Middle frontal gyrus (tissue), 1 donor: Measurements from ENCODE around the gene CARD8.
"Not testable (repeated sequence)": the region's sequence is repeated elsewhere in the genome, so short reads cannot be mapped to it uniquely, and the experiment has no call there.

Experiments
- DNase-seq: peaks from one replicate; pipeline ENCODE4 v3.0.0-alpha.2; 2015; ENCODE audit warnings: low spot score; ENCODE audit errors: extremely low spot score

The CARD8 gene

DNA sequence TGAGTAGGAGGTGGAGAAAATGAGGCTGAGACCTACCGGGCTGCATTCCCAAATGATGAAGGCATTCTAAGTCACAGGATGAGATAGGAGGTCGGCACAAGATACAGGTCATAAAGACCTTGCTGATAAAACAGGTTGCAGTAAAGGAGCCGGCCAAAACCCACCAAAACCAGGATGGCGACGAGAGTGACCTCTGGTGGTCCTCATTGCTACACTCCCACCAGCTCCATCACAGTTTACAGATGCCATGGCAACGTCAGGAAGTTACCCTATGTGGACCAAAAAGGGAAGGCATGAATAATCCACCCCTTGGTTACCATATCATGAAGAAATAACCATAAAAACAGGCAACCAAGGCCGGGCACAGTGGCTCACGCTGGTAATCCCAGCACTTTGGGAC is 9.6 kb upstream of the CARD8 start:
- not testable (repeated sequence) for DNase-seq

DNA sequence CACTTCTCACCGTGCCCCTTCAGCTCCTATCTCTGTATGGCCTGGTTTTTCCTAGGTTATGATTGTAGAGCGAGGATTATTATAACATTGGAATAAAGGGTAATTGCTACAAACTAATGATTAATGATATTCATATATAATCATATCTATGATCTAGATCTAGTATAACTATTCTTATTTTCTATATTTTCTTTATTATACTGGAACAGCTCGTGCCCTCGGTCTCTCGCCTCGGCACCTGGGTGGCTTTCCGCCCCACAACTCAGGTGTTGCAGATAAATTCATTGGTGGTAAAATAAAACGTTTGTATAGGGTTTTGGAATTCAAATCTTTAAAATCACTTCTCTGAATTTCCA is 4.6 kb upstream of the CARD8 start:
- DNase-seq, result not testable (repeated sequence)

DNA sequence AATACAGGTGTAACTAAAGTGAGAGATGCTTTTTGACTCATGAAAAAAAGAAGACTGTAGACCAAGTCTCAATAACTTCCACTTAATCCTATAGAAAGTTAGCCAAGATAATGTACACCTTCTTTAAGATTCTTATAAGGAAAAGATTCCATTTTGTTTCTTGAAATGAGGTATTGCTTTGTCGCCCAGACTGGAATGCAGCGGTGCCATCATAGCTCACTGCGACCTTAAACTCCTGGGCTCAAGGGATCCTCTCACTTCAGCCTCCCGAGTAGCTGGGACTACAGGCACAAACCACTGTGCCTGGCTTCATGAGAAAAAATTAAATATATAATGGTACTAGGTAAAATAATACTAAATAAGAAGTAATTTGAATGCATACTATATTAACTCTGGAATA is 3.3 kb upstream of the CARD8 start:
- DNase-seq, result not testable (repeated sequence)

DNA sequence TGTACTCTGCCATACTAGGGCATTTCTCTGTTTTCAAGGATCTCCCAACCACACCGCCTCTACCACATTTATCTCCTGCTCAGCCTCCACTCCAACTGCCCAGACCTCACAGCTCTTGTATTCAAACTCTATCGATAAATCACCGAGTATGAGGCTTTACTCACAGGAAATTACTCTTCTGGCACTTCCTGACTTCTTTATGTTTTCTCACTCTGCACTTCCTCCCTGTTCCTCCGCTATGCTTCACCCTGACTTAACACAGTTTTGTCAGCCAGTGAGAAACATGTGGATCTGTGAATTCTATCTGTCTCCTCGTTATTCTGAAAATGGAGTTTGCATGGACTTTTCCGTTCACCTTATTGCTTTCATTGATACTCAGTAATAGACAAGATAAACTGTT is 2.6 kb upstream of the CARD8 start:
- DNase-seq, result no peak

DNA sequence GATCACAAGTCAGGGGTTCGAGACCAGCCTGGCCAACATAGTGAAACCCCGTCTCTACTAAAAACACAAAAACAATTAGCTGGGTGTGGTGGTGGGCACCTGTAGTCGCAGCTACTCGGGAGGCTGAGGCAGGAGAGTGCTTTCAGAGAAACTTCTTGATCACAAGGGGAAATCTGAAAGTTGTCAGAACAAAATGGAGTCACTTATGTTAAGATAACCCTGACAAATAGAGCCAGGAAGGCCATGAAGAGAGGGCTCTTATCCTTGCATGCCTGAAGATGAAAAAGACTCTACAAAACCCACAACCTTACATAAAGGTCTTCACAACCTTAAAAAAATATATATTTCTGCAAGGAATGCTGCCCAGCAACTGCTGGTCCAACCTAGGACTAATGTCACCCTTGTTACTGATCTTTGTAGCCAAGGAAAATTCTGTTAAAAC is 1.2 kb downstream of the CARD8 start:
- DNase-seq, result no peak

DNA sequence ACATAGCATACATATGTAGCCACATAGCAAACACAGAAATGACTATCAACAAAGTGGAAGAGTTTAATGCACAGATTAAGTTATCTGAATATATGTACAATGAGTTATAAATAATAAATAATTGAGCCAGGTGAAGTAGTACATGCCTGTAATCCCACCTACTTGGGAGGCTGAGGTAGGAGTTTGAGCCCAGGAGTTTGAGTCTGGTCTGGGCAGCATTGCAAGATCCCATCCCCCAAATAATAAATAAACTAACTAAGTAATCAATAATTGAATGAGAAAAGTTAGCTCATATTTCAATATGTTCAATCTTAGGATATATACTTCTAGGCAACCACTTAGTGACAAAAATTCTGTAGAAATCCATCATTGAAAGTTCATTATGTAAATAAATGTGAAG is 1.7 kb downstream of the CARD8 start:
- no peak for DNase-seq

DNA sequence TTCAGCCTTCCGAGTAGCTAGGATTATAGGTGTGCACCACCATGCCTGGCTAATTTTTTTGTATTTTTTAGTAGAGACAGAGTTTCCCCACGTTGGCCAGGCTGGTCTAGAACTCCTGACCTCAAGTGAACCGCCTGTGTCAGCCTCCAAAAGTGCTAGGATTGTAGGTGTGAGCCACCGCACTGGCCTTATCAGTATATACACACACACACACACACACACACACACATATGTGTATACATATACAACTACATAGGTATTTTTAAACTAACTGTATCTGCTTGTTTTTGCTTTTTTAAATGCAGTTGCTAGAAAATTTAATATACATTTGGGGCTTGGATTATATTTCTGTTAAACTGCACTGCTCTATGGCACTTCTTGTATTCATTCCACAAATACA is 3.1 kb downstream of the CARD8 start:
- no peak for DNase-seq

DNA sequence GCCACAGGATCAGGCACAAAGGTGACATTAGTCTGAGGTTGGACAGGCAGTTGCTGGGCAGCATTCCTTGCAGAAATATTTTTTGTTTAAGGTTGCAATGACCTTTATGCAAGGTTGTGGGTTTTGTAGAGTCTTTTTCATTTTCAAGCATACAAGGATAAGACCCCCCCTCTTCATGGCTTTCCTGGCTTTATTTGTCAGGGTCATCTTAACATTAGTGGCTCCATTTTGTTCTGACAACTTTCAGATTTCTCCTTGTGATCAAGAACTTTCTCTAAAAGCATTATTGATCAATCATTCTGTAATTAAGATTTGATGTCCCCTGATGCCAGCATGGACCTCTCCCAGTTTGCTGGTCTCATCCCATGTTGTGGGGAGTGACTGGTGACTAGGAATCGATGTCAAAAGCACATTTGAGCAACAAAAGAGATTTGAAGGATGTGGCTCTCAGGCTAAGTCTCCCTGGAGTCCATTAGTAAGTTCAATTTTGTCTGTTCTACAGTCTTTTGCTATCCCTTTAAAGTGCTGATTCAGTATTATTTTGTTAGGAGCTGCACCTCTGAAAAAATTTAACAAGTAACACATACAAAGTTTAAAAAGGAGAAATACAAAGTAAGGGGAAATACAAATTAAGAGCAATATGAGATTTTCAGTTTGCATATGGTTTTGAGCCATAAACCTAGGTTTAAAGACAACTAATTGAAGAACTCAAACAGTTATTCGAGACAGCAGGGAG is 5.3 kb downstream of the CARD8 start:
- DNase-seq, result no peak

DNA sequence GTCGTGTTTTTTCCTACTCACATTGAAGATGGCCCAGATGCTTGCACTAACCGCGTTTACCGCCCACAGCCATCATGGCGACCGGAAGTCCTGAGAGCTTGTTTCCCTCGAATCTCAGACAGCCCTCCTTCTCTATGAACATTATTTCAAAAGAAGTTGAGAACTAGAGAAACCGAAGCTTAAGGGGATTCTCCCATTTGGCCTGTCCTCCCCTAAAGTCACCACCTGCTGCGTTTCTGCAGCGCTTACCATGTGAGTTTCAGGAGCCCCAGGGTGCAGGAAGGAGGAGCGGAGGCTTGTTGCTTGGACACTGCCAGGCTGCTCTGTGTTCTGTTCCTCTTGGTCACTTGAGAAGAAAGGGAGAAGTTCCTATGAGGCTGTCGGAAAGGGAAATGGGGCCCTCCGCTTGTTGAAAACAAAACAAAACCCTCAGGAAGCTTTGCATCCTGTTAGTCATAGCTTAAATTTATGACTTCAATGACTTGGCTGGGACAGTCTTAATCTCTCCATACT is 6.2 kb downstream of the CARD8 start:
- no peak for DNase-seq

DNA sequence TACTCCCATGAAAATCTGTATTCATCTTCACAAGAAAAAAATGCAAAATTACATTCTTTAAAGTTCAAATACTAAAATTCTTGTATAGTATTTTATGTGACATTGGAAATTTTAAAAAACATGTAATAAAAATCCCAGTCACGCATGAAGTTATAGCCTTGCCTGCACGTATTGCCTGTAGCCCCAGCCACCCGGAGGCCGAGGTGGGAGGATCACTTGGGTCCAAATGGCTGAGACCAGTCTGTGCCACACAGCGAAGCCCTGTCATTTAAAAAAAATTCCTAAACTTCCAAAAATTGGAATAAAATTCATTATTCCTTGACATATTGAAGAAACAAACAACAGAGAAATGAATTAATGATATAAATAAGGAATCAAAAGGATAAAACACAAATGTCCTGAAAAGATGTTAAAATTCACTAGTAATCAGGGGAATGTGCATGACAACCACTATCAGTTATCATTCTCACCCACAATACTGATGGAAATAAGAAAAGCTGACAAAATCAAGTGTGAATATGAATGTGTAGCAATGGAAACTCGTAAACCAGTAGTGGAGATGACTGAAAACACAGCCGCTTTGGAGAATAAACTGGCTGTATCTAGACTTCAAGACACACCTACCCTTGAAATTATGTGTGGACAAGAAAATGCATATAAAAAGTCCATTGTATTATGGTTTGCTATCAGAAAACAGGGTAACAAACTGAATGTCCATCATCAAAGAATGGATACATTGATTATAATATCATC is 7.5 kb downstream of the CARD8 start:
- no peak for DNase-seq

DNA sequence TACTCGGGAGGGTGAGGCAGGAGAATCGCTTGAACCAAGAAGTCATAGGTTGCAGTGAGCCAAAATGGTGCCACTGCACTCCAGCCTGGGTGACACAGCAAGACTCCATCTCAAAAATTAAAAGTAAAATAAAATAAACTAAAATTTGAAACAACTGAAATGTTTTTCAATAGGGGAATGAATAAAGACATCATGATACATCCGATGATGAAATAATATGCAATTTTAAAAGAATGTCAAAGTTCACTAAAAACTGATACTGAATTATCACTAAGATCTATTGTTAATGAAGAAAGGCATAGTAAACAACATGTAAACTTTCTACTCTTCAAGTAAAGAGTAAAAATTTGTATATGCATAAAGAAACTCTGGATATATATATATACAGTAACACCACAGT is 8.5 kb downstream of the CARD8 start:
- DNase-seq, result no peak

DNA sequence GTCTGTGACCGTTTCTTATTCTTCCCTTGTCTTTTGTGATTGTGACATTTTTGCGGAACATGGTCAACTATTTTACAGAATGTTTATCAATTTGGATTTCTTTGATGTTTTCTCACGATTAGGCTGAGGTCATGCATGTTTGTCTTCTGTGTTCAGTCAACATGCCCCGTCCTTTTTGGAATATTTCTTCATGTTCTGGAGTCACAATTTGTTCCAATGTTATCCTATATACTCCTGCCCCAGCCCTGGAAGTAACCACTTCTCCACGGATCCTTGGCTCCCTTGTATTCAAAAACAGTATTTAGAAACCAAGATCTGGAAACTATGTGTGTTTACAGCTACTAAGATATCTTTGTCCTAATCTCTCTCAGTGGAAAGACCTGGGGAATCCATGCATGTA is 9.6 kb downstream of the CARD8 start:
- DNase-seq, result no peak

DNA sequence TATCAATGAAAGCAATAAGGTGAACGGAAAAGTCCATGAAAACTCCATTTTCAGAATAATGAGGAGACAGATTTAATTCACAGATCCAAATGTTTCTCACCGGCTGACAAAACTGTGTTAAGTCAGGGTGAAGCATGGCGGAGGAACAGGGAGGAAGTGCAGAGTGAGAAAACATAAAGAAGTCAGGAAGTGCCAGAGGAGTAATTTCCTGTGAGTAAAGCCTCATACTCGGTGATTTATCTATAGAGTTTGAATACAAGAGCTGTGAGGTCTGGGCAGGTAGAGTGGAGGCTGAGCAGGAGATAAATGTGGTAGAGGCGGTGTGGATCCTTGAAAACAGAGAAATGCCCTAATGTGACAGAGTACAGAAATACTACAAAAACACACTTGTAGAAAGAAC is 11.4 kb downstream of the CARD8 start:
- no peak for DNase-seq

DNA sequence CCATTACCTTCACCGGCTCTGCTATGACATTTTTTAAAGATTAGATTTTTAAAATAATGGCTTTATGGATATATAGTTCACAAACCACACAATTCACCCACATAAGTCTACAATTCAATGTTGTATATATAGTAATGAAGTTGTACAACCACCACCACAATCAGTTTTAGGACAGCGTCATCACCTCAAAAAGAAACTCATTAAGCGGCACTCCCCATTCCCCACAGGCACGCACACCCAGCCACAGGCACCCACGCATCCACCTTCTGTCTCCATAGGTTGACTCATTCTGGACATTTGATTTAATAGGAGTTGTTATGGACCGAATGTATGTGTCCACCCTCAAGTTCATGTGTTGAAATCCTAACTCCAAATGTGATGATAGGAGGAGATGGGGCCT is 13.9 kb downstream of the CARD8 start:
- not testable (repeated sequence) for DNase-seq

DNA sequence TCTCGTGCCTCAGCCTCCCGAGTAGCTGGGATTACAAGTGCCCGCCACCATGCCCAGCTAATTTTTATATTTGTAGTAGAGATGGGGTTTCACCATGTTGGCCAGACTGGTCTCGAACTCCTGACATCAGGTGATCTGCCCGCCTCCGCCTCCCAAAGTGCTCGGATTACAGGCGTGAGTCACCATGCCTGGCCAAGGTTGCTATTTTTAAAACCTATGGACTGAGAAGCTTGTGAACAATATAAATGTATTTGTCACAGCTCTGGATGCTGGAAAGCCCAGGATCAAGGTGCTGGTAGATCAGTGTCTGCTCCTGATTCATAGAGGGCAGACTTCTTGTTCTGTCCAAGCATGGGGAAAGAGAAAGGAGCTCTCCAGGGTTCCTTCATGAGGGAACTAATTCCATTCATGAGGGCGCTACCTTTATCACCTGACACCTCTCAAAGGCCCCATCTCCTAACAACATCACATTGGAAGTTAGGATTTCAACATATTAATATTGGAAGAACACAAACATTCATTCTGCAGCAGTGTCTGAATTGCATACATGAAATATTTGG is 16.1 kb downstream of the CARD8 start:
- no peak for DNase-seq

DNA sequence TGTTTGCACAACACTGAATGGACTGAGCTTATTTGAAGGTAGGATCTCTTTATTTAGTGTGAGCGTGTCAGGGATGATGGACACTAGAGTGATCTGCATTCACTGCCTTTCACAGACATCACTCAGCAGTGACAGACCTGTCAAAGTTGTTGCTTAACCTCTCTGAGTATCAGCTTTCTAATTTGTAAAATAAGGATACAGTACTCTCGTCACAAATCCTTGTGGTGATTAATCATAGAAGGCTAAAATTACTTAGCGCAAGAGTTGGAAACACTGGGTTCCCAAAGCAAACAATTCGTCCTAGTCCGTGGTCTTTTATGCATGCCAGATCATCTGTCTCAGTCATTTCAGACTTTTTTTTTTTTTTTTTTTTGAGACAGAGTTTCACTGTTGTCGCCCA is 16.6 kb downstream of the CARD8 start:
- DNase-seq, result no peak

DNA sequence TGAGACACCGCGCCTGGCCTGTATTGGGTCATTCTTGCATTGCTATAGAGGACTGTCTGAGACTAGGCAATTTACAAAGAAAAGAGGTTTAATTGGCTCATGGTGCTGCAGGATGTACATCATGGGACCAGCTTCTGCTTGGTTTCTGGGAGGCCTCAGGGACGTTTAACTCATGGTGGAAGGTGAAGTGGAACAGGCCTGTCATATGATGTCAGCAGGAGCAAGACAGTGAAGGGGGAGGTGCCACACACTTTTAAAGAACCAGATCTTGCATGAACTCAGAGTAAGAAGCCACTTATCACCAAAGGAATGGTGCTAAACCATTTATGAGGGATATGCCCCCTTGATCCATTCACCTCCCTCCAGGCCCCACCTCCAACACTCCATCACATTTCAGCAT is 18.7 kb downstream of the CARD8 start:
- DNase-seq, result no peak

DNA sequence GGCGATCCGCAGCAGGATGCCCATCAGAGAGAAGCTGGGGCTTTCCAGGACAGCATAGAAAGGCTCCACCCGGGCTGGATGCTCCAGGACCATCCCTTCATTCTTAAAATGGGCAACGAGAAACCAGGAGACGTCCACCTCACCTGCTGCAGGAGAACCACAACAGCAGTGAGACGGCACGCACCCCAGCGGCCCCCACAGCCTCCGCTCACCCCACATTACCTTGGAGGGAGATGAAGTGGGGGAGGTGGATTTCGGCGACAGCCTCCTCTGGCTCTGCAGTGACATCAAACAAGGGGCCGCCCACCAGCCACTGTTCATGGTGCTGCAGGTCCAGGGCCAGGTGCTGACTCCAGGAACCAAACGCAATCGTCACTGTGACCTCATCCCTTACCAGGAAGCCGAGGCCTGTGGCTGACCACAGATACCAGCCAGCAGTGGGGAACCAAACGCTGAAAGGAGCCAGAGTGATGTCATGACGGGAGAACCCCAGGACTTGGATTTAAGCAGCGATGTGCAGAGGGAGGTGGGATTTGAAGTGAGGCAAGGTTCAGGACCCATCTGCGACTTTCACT is 25.1 kb downstream of the CARD8 start:
- DNase-seq, result no peak

DNA sequence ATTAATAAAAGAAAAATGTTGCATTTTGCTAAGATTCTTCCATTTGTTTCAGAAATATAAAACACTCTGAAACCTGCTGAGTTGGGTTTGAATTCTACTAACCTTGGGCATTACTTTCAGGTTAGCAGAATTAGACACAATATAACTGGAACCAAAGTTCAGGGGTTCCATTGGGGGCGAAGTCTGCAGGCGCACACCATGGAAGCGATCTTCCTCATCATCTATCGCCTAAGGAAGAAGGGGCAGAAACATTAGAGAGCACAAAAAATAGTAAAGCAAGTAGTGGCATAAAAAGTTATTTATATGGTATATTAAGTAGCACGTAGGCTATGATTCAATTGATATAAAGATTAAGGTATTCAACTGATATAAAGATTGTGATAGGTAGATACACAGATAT is 34.1 kb downstream of the CARD8 start:
- DNase-seq, result no peak

DNA sequence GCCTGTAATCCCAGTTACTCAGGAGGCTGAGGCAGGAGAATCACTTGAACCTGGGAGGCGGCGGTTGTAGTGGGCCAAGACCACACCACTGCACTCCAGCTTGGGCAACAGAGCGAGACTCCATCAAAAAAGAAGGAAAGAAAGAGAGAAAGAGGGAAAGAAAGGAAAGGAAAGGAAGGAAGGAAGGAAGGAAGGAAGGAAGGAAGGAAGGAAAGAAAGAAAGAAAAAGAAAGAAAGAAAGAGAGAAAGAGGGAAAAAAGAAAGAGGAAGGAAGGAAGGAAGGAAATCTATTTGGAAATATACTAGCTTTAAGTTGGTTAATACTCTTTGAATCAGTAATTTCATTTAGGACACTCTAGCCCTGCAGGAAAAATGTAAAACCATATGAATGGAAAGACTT is 34.9 kb downstream of the CARD8 start:
- DNase-seq, result not testable (repeated sequence)

DNA sequence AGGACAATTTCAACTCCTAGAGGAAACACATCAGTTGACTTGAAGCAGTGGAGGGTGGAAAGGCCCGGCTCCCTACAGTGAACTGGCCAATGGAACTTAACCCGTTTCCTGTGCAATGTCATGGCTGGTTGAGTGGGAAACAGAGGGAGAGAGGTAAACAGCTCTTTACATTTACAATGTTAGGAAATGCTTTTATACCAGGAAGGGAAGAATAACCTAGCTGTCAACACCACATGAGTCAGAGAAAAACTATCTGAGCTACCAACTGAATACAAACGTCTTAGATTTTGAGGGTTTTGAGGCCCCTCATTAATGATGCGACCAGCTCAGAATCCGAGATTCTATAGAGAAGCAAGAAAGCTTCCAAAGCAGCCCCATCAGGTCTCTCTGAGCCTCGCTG is 36.7 kb downstream of the CARD8 start:
- DNase-seq, result no peak

DNA sequence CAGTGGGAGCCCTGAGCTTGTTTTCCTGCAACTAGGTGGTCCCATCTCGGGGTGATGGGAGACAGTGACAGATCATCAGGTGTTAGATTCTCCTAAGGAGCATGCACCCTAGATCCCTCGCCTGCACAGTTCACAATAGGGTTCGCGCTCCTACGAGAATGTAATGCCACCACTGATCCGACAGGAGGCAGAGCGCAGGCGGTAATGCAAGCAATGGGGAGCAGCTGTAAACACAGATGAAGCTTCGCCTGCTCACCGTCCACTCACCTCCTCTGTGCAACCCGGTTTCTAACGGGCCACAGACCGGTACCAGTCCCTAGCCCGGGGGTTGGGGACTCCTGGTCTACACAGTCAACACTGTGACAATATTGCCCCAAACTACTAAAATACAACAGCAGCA is 38.8 kb downstream of the CARD8 start:
- no peak for DNase-seq
